SH-SY5Y (cell line): Measurements from ENCODE around the gene C2.

ENCODE experiments used
- GATA2 ChIP-seq: IDR thresholded peaks from 2 replicates; pipeline ENCODE4 v1.6.1; 2011; ENCODE audit warnings: mild to moderate bottlenecking, low read depth, low read length
- GATA3 ChIP-seq: IDR thresholded peaks from 2 replicates; pipeline ENCODE4 v1.6.1; 2011; ENCODE audit warnings: low read depth, mild to moderate bottlenecking, low read length, moderate library complexity

DNA sequence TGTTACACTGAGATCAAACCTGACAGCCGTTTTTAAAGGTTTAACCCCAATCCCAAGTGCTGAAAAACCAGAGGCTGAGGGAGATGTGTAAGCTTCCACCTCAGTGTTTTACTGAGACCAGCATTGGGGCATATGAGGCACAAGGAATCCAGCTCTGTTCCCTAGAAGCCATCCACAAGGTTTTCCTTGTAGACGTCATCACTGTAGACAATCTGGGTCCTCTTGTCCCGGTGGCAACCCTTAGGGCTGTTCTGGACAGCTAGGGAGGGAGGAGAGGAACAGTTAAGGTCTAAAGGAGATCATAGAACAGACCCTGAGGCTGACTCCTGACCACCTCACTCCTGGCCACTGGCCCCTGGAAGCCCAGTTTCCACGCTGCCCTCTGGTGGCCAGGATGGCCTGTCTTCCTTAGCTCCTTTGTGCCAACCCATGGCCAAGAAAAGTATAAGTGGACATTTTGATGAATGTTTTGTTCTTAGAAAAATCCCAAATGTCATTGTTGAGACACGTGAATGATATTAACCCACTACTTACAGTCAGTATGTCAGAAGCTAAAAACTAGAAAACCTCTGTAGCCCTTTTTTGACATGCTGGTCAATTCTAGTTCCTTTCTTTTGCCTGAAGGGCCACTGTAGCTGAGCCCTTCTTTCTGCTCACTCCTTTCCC lies 24.8 kb downstream of the C2 start:
- TF ChIP-seq GATA2 (no peak), GATA3 (no peak)
